Gastrocnemius medialis (tissue), 4 donors: ENCODE measurements around the gene AK8.

ENCODE experiments used
- CTCF ChIP-seq, 5 experiments: fragments of 450-650 bp in 3 of 5; fragments of 200-600 bp in 2 of 5; sonication (generic) in 2 of 5; IDR thresholded peaks in 4 of 5; conservative IDR thresholded peaks in 1 of 5; 1 replicate in 4 of 5; 2 replicates in 1 of 5; pipeline ENCODE4 v1.5.1; 2016 to 2019; ENCODE audit warnings: antibody characterized with exemption in 5 of 5, mild to moderate bottlenecking in 3 of 5, moderate library complexity in 3 of 5
- POLR2A ChIP-seq, 2 donors: fragments of 450-650 bp; IDR thresholded peaks; one replicate each; pipeline ENCODE4 v1.6.1; 2017; ENCODE audit warnings: antibody characterized with exemption in 2 of 2, mild to moderate bottlenecking in 2 of 2, moderate library complexity in 2 of 2

- no peak for TF ChIP-seq CTCF (IDR thresholded peaks at IDR 0.05 in 4 of 5, conservative IDR thresholded peaks at IDR 0.05 in 1 of 5)
- TF ChIP-seq POLR2A (IDR thresholded peaks at IDR 0.05) = no peak
Measured at GRCh38 chr9:132792547-132792946, 85.5 kb downstream of the AK8 start.
